NT2/D1 (cell line): ENCODE results near the gene KIF13A.

ENCODE experiments used
- SUZ12 ChIP-seq: IDR thresholded peaks from 2 replicates; pipeline ENCODE4 v1.6.1; 2011; ENCODE audit not compliant: insufficient read length, insufficient read depth; ENCODE audit errors: extremely low read depth
- YY1 ChIP-seq: IDR thresholded peaks from 2 replicates; pipeline ENCODE4 v1.6.1; 2011; ENCODE audit not compliant: insufficient read length, insufficient read depth

- TF ChIP-seq YY1 (no peak), SUZ12 (no peak)
These were observed 46.1 kb downstream of the KIF13A start for GRCh38 chr6:17941318-17941717.
